K562 (cell line): Measurements from ENCODE around the gene DLGAP1. TPM values are rescaled to one million over a fixed set of nuclear protein-coding genes. Genes with fewer than 3 reads are reported as not detected.

Source experiments
- PYGO2 ChIP-seq: fragments of 450-650 bp; IDR thresholded peaks from 2 replicates; pipeline ENCODE4 v1.6.1; 2016; ENCODE audit warnings: mild to moderate bottlenecking, missing genetic modification characterization, moderate library complexity, missing compliant biosample characterization
- polyA plus RNA-seq, 8 experiments: library from polyadenylated mRNA; depleted of rRNA in 4 of 8; stranded (reverse) in 5 of 8; unstranded in 3 of 8; fragments of >200 nt; fragmentation: Nextera tagmentation in 2 of 8; fragmentation: Illumina TruSeq in 1 of 8; extraction: Ambion mirVana in 2 of 8; extraction: Trizol in 1 of 8; gene quantifications; 2 replicates each; pipeline versions ENCODE4 v1.2.1 to v1.2.3, GENCODE V29; 2011 to 2014; ENCODE audit warnings: inconsistent platforms in 1 of 8, missing spikeins in 1 of 8
- total RNA-seq, 7 experiments: library from RNA; depleted of rRNA in 6 of 7; stranded (reverse); fragments of >200 nt in 6 of 7; fragmentation: Illumina TruSeq in 2 of 7; extraction: Trizol in 2 of 7; gene quantifications; 2 replicates each; pipeline versions ENCODE4 v1.2.1 to v1.2.3, GENCODE V29; 2011 to 2021; ENCODE audit warnings: low replicate concordance in 1 of 7
- TF ChIP-seq, protein P1 (sequence below), 2 experiments: fragments of 450-650 bp; IDR thresholded peaks; 2 replicates each; pipeline ENCODE4 v1.6.1; 2016; ENCODE audit warnings: mild to moderate bottlenecking in 2 of 2, borderline replicate concordance in 1 of 2, low read depth in 1 of 2, moderate library complexity in 1 of 2

The DLGAP1 gene
- total and polyA plus RNA-seq, 9 of the 15 experiments (the other 6 are each of a cell fraction or from before 2014, with no cell fraction given) = 0.04 to 0.22 (median 0.08) TPM

DNA sequence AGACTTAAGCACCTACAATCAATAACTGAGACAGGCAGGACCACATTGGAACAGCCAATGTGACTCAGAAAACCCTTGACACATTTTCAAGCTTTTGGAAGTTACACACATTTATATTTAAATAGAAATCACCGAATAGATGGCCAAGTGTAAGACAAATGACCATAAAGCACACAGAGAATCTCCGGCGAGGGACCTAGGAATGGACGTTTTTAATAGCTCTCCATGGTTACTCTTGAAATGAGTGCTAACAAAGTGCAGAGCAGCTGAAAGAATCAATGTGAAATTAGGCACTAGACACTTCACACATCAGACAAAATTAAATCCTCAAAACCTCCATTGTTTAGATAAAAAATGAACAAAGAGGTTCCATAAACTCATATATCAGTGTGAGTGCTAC lies 376.9 kb downstream of the DLGAP1 start (continued):
- TF ChIP-seq, protein P1, sequence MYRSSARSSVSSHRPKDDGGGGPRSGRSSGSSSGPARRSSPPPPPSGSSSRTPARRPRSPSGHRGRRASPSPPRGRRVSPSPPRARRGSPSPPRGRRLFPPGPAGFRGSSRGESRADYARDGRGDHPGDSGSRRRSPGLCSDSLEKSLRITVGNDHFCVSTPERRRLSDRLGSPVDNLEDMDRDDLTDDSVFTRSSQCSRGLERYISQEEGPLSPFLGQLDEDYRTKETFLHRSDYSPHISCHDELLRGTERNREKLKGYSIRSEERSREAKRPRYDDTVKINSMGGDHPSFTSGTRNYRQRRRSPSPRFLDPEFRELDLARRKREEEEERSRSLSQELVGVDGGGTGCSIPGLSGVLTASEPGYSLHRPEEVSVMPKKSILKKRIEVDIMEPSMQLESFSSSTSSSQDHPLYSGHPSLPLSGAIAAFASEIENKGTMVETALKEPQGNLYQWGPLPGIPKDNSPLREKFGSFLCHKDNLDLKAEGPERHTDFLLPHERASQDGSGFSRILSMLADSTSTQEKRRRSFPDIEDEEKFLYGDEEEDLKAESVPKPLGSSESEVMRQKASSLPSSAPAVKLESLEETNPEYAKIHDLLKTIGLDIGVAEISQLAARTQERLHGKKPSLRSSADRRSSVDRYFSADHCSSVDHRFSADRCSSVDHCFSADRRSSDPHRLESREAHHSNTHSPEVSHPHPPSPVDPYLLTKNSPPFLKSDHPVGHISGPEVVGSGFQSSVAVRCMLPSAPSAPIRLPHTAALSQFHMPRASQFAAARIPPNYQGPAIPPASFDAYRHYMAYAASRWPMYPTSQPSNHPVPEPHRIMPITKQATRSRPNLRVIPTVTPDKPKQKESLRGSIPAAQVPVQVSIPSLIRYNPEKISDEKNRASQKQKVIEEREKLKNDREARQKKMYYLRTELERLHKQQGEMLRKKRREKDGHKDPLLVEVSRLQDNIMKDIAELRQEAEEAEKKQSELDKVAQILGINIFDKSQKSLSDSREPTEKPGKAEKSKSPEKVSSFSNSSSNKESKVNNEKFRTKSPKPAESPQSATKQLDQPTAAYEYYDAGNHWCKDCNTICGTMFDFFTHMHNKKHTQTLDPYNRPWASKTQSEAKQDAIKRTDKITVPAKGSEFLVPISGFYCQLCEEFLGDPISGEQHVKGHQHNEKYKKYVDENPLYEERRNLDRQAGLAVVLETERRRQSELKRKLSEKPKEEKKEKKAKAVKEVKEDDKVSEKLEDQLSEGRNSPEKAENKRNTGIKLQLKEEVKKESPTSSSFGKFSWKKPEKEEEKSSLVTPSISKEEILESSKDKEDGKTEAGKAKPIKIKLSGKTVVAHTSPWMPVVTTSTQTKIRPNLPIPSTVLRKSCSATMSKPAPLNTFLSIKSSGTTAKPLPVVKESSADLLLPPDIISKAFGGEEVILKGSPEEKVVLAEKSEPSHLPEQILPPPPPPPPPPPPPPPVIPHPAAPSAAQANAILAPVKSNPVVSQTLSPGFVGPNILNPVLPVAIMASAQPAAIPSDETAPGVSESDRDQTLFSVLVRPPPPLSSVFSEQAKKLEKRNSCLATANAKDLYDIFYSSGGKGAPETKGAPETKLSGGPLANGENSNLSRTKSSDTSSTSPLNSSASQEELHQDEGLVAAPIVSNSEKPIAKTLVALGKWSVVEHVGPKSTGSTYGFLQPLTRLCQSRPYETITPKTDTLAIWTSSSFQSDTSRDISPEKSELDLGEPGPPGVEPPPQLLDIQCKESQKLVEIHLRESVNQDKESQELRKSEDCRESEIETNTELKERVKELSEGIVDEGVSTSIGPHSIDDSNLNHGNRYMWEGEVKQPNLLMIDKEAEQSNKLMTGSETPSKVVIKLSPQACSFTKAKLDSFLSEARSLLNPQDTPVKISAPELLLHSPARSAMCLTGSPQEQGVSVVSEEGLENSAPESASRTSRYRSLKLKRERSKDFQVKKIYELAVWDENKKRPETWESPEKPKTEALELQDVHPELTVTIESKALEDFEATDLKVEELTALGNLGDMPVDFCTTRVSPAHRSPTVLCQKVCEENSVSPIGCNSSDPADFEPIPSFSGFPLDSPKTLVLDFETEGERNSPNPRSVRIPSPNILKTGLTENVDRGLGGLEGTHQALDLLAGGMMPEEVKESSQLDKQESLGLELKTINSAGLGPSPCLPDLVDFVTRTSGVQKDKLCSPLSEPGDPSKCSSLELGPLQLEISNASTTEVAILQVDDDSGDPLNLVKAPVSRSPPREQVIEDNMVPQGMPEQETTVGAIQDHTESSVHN (IDR thresholded peaks at IDR 0.05; ENCODE audit: borderline replicate concordance in 1 of 2, low read depth in 1 of 2) = no peak
- TF ChIP-seq PYGO2 = no peak
